CD4-positive, alpha-beta T cell (primary cell): ENCODE measurements around the gene ANO2. TPM values are rescaled to one million over a fixed set of nuclear protein-coding genes. Genes with fewer than 3 reads are reported as not detected.

Experiments used
- ATAC-seq: fragments of 200-7000 bp; cut with Tn5 transposase; one replicate; pipeline ENCODE4 v1.10.0; 2022; ENCODE audit warnings: mild to moderate bottlenecking; ENCODE audit not compliant: poor library complexity
- CTCF ChIA-PET: fragments of 350-600 bp; sonication (Branson Sonifier 250); formaldehyde crosslinking; loops from one replicate; lab custom pipeline; 2021; ENCODE audit warnings: antibody characterized with exemption, inconsistent platforms; lab: Charles Lee
- POLR2A ChIA-PET: fragments of 350-600 bp; sonication (Branson Sonifier 250); formaldehyde crosslinking; loops from one replicate; lab custom pipeline; 2021; ENCODE audit warnings: antibody characterized with exemption, inconsistent platforms; lab: Charles Lee
- DNase-seq, 14 experiments: peaks; one replicate each; pipeline ENCODE4 v3.0.0-alpha.2; 2013 to 2020; ENCODE audit warnings: mixed read lengths in 2 of 14
- H3K27ac ChIP-seq, 2 donors: one replicate each; pipeline versions ENCODE4 v1.5.1 to v1.7.0; 2013; ENCODE audit warnings: low read length in 2 of 2, low read depth in 1 of 2, mild to moderate bottlenecking in 1 of 2
- H3K27me3 ChIP-seq, 2 experiments: 1 replicate in 1 of 2; 2 replicates in 1 of 2; pipeline versions ENCODE4 v1.6.1 to v1.7.0; 2013; ENCODE audit warnings: low read length in 2 of 2, control low read depth in 1 of 2, mild to moderate bottlenecking in 1 of 2, moderate library complexity in 1 of 2; ENCODE audit not compliant: insufficient read depth in 2 of 2, control insufficient read depth in 1 of 2
- H3K36me3 ChIP-seq: one replicate; pipeline ENCODE4 v1.6.1; 2013; ENCODE audit warnings: low read length, control low read depth; ENCODE audit not compliant: insufficient read depth
- H3K4me1 ChIP-seq: one replicate; pipeline ENCODE4 v1.6.1; 2013; ENCODE audit warnings: low read length, control low read depth; ENCODE audit not compliant: insufficient read depth
- H3K4me3 ChIP-seq: one replicate; pipeline ENCODE4 v1.5.1; 2013; ENCODE audit warnings: mild to moderate bottlenecking, low read length, moderate library complexity
- H3K9me3 ChIP-seq, 2 experiments: 1 replicate in 1 of 2; 2 replicates in 1 of 2; pipeline versions ENCODE4 v1.6.1 to v1.7.0; 2013; ENCODE audit warnings: low read length in 2 of 2, mild to moderate bottlenecking in 2 of 2, control low read depth in 1 of 2, moderate library complexity in 1 of 2; ENCODE audit not compliant: control insufficient read depth in 1 of 2, insufficient read depth in 1 of 2
- H3K27ac Mint-ChIP-seq: one replicate; pipeline ENCODE4 v1.8.0; 2020; ENCODE audit warnings: mixed read lengths
- H3K27me3 Mint-ChIP-seq: one replicate; pipeline ENCODE4 v1.8.0; 2021; ENCODE audit warnings: mixed read lengths
- H3K36me3 Mint-ChIP-seq: one replicate; pipeline ENCODE4 v1.8.0; 2021; ENCODE audit warnings: low read depth, mixed read lengths
- H3K4me1 Mint-ChIP-seq: one replicate; pipeline ENCODE4 v1.8.0; 2021; ENCODE audit warnings: low read depth, mixed read lengths
- H3K4me3 Mint-ChIP-seq: one replicate; pipeline ENCODE4 v1.8.0; 2020; ENCODE audit warnings: mild to moderate bottlenecking, mixed read lengths
- H3K9me3 Mint-ChIP-seq: one replicate; pipeline ENCODE4 v1.8.0; 2020; ENCODE audit warnings: mixed read lengths
- intact Hi-C, 2 experiments: fragments of 100-400 bp; cut with DNase I in 1 of 2; cut with micrococcal nuclease in 1 of 2; formaldehyde crosslinking; loops; one replicate each; pipeline versions ENCODE4 v1.15.1 to v1.9.0; 2023 to 2025; cut with DNase I, micrococcal nuclease
- total RNA-seq, 174 experiments: library from RNA in 2 of 174; stranded (reverse) in 2 of 174; gene quantifications; one replicate each; pipeline ENCODE4 v1.2.3 and lab custom pipeline; 2021 to 2026
- TF ChIP-seq, protein P1 (sequence below): fragments of 200-600 bp; IDR thresholded peaks from one replicate; pipeline ENCODE4 v1.8.0; 2022; ENCODE audit warnings: antibody characterized with exemption, mild to moderate bottlenecking

ANO2 gene
- total RNA-seq, 2 experiments from 2014 or later, result not detected

DNA sequence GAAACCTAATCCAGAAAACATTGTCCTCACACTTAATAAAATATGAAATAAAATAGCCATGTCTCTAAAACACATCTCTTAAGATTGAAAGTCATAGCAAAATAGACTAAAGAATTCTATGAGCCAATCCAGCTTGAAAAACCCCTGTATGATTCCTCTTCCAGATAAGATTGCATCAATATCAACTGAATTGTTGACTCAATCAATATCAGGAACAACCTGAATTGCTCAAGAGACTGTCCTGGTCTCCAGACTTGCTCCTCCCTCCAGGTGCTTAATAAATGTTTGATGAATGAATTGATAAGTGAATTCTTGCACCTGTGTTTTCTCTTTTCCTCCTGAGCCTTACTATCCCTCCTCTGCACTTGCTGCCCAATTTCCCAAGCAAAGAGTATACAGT is 351.1 kb downstream of the ANO2 start:
- Mint-ChIP-seq H3K36me3 (no peaks in the 10 kb centered on the region), H3K27ac (no peak overlapping the region), H3K9me3 (no peaks in the 10 kb centered on the region), H3K27me3 (peaks cover 25% of the 10 kb centered on the region), H3K4me3 (no peak overlapping the region), H3K4me1 (no peaks in the 10 kb centered on the region)
- Histone ChIP-seq H3K36me3 (no peaks in the 10 kb centered on the region), H3K4me1 (no peaks in the 10 kb centered on the region), H3K27me3 (no peaks in the 10 kb centered on the region), H3K27ac (no peak overlapping the region), H3K4me3 (no peak overlapping the region), H3K9me3 (no peaks in the 10 kb centered on the region)
- intact Hi-C loops, result no loop called here
- TF ChIP-seq, protein P1, sequence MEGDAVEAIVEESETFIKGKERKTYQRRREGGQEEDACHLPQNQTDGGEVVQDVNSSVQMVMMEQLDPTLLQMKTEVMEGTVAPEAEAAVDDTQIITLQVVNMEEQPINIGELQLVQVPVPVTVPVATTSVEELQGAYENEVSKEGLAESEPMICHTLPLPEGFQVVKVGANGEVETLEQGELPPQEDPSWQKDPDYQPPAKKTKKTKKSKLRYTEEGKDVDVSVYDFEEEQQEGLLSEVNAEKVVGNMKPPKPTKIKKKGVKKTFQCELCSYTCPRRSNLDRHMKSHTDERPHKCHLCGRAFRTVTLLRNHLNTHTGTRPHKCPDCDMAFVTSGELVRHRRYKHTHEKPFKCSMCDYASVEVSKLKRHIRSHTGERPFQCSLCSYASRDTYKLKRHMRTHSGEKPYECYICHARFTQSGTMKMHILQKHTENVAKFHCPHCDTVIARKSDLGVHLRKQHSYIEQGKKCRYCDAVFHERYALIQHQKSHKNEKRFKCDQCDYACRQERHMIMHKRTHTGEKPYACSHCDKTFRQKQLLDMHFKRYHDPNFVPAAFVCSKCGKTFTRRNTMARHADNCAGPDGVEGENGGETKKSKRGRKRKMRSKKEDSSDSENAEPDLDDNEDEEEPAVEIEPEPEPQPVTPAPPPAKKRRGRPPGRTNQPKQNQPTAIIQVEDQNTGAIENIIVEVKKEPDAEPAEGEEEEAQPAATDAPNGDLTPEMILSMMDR, result no peak
- ChIA-PET POLR2A (no interaction called here), CTCF (no interaction called here)
- DNase-seq, result no peak
- no peak for ATAC-seq

DNA sequence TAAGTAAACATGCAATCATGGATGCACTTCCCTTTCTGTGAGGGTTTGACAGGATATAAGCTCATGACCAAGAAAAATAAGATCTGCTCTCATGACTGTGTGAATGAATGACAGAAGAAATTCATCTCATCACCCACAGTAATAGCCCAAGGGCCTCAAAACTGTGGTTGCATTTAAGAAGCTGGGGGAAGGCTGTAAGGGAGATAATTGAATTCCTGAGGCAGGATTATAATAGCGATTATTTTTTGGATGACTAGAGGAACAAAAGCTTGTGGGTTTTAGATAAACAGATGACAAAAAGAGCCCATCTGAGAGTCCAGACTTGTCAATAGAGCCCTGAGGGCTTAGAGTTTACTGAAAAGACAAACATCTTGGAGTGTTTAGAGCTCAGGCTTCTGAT is 352.0 kb downstream of the ANO2 start:
- Mint-ChIP-seq H3K4me3 (no peak overlapping the region), H3K27me3 (peaks cover 18% of the 10 kb centered on the region), H3K9me3 (no peaks in the 10 kb centered on the region), H3K4me1 (no peaks in the 10 kb centered on the region), H3K27ac (no peak overlapping the region), H3K36me3 (no peaks in the 10 kb centered on the region)
- H3K4me1 ChIP-seq, result no peaks in the 10 kb centered on the region
- H3K27ac ChIP-seq, result no peak overlapping the region
- no peaks in the 10 kb centered on the region for H3K36me3 ChIP-seq
- ATAC-seq (no peak), DNase-seq (no peak)
- POLR2A ChIA-PET, result no interaction called here
- H3K9me3 ChIP-seq, result no peaks in the 10 kb centered on the region
- CTCF ChIA-PET, result no interaction called here
- H3K27me3 ChIP-seq, result no peaks in the 10 kb centered on the region
- TF ChIP-seq, protein P1, result no peak
- no peak overlapping the region for H3K4me3 ChIP-seq
- intact Hi-C loops, result no loop called here

DNA sequence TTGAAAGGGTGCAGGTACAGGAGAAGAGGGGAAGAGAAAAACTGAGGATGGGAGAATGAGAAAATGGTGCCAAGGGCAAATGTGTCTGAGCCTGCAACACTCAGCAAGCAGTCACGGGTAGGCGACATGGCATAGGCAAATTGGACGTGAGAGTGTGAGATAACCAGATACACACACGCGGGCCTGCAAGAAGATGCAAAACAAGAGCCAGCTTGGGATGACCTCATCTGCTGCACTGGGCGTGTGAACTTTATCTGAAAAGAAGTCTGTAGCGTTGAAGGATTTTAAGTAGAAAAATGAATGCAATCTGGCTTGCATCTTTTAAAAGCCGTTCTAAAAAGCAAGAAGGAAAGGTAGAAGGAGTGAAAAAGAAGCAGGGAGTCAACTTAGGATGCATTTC is 352.7 kb downstream of the ANO2 start:
- TF ChIP-seq, protein P1, result no peak
- ATAC-seq (no peak), DNase-seq (no peak)
- Mint-ChIP-seq H3K4me1 (no peaks in the 10 kb centered on the region), H3K4me3 (no peak overlapping the region), H3K27ac (no peak overlapping the region), H3K9me3 (no peaks in the 10 kb centered on the region), H3K27me3 (peaks cover 15% of the 10 kb centered on the region), H3K36me3 (no peaks in the 10 kb centered on the region)
- H3K9me3 ChIP-seq, result peaks cover 0 to 5% of the 10 kb centered on the region in 2 experiments
- no peaks in the 10 kb centered on the region for H3K4me1 ChIP-seq
- intact Hi-C loops, result no loop called here
- no peak overlapping the region for H3K4me3 ChIP-seq
- ChIA-PET POLR2A (no interaction called here), CTCF (no interaction called here)
- no peak overlapping the region for H3K27ac ChIP-seq
- H3K27me3 ChIP-seq, result peaks cover 0 to 2% of the 10 kb centered on the region in 2 experiments
- H3K36me3 ChIP-seq, result no peaks in the 10 kb centered on the region
